GM12864 (cell line): ENCODE data around the gene ITSN1.

Experiments used
- DNase-seq: peaks from one replicate; pipeline ENCODE4 v3.0.0-alpha.2; 2011; ENCODE audit warnings: low read depth
- H3K4me3 ChIP-seq: 2 replicates; pipeline ENCODE4 v1.5.1; 2011; ENCODE audit warnings: mild to moderate bottlenecking, low read depth, low read length, control low read depth
- CTCF ChIP-seq: IDR thresholded peaks from 2 replicates; pipeline ENCODE4 v1.5.1; 2011; ENCODE audit warnings: low read depth, mild to moderate bottlenecking, moderate library complexity, low read length, control low read depth, inconsistent platforms; ENCODE audit errors: missing control alignments

Gene ITSN1

DNA sequence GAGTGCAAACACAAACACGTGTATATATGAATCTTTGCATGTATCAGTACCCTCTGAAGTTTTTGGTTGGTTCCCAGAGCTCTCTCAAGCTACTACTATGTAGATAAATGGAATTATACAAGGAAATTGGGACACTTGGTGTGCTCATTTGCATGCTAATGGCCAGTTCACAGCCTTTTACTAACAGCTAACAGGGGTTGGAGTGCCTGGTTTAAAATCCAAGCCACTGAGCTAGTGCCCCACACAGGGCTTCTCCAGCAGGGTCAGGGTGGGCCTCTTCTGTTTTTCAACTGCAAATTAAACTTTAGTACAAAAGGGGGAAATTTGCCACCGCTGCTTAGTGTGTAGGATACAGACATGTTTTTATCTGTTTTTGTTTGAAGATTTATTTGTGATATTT is 152.3 kb downstream of the ITSN1 start:
- no peak overlapping the region for H3K4me3 ChIP-seq
- no peak for TF ChIP-seq CTCF
- no peak for DNase-seq

GRCh38 chr21:33797565-33797964 is 155.3 kb downstream of the ITSN1 start:
- no peak for TF ChIP-seq CTCF
- DNase-seq: no peak
- no peak overlapping the region for H3K4me3 ChIP-seq

DNA sequence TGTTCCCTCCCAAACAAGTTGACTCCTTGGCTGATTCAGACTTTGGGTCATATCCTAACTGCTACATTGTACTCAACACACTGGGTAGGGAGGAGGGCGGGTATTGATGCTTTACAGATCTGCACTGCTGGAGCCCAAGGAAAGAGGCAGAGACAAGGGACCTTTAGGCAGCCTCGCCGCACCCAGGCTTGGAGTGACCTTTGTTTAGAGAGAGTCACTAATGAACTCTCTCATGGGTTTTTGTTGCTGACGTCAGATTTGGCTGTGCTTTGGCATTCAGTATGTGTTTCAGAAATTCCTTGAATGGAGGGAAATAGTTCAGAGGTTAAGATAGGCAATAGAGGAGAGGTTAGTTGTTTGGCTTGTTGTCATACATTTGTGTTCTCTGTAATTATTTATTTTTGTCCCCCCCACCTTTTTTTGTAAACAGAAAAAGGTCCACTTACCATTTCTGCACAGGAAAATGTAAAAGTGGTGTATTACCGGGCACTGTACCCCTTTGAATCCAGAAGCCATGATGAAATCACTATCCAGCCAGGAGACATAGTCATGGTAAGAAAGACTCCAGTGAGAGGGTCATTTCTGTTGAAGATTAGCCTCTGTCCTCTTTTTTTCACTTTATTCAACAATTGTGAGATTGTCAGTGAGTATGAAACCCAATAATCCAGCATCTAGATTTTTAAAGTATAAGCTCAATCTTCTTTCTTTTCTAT is 157.2 kb downstream of the ITSN1 start:
- no peak for TF ChIP-seq CTCF
- no peak for DNase-seq
- no peak overlapping the region for H3K4me3 ChIP-seq

- H3K4me3 ChIP-seq: no peak overlapping the region
- no peak for DNase-seq
- no peak for TF ChIP-seq CTCF
Measured at GRCh38 chr21:33800753-33801423, 158.6 kb downstream of the ITSN1 start.

DNA sequence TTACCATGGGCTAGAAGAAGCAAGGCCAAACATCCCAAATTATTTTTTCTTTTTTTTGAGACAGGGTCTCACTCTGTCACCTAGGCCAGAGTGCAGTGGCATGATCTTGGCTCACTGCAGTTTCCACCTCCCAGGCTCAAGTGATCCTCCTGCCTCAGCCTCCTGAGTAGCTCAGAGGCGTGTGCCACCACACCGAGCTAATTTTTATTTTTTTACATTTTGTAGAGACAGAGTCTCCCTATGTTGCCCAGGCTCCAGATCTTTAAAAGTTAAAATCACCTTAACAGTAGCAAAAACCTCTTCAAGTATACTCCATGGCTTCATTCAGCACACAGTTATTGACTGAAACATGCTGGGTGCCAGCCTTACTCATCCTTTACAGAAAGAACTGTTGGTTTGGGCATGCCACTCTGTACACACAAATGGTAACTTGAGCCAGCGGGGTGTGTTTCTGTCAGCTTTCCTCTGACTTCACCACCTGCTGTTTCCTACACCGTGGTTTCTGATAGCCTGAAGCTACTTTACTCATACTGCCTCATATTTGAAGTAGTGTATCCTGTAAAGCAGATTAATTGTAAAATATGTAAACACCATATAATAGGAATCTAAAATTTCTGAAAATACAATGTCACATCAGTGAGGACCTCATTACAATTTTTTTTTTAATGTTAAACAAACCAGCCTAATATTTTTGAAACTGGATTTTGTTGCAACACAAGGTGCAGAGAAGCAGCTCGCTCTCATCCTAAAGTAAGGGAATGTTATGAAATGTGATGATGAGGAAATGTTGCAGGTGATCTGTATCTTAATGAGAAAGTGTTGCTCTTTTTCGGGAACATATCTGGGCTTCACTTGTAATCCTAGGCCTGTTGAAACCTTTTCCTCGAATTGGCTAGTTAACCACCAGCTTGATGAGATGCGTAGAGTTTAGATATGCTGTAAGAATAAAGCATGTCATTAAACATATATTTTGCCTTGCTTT is 159.4 kb downstream of the ITSN1 start:
- TF ChIP-seq CTCF: no peak
- no peak for DNase-seq
- H3K4me3 ChIP-seq: no peak overlapping the region

DNA sequence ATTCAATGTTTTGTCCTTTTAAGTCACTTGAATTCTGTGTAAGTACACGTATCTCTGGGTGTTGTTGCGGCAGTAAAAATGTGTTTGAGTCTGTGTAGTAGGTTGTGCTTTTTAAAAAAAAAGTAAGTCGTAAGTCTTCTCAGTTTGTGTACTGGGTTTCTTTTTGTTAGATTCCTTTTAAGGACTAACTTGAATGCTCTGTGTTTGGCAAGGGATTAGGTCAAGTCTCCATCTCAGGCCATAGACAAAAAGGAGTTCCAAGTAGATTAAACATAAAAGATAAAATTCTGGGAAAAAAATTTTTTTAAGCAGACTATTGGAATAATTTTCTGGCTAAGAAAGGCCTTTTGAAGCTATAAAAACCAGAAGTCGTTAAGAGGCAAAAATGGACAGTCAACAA is 160.2 kb downstream of the ITSN1 start:
- TF ChIP-seq CTCF: no peak
- no peak for DNase-seq
- no peak overlapping the region for H3K4me3 ChIP-seq
